HG03565 (cell line): Measurements from ENCODE around the gene UQCC5.
"Not testable (repeated sequence)": the region's sequence is repeated elsewhere in the genome, so short reads cannot be mapped to it uniquely, and the experiment has no call there.

Experiments
- ATAC-seq: cut with Tn5 transposase; IDR thresholded peaks from one replicate; pipeline ENCODE4 v1.9.1; 2021; ENCODE audit warnings: mild to moderate bottlenecking, moderate library complexity; ENCODE audit not compliant: unreplicated experiment

Gene UQCC5

DNA sequence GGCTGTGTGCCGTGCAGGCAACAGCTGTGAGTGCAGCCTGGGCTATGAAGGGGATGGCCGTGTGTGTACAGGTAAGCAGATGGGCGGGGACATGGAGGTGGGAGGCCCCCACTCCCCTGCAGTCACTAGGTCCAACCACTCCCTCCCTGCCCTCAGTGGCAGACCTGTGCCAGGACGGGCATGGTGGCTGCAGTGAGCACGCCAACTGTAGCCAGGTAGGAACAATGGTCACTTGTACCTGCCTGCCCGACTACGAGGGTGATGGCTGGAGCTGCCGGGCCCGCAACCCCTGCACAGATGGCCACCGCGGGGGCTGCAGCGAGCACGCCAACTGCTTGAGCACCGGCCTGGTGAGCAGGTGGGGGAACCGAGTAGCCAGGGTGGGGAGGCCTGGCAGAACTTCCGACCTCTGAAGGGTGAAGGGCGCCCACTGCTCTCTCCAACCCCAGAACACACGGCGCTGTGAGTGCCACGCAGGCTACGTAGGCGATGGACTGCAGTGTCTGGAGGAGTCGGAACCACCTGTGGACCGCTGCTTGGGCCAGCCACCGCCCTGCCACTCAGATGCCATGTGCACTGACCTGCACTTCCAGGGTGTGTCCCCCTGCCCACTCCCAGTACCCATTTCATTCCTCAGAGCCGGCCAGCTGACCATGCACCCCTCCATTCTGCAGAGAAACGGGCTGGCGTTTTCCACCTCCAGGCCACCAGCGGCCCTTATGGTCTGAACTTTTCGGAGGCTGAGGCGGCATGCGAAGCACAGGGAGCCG, 14.3 kb upstream of the UQCC5 start:
- no peak for ATAC-seq

GRCh38 chr3:52522651-52523251, 13.7 kb upstream of the UQCC5 start:
- ATAC-seq = no peak

- no peak for ATAC-seq
Measured at GRCh38 chr3:52523386-52524257, 12.8 kb upstream of the UQCC5 start.

- ATAC-seq = no peak
Measured at GRCh38 chr3:52524258-52524751, 12.1 kb upstream of the UQCC5 start.

GRCh38 chr3:52524752-52525679, 11.4 kb upstream of the UQCC5 start:
- ATAC-seq = no peak

GRCh38 chr3:52525680-52526561, 10.5 kb upstream of the UQCC5 start:
- no peak for ATAC-seq

DNA sequence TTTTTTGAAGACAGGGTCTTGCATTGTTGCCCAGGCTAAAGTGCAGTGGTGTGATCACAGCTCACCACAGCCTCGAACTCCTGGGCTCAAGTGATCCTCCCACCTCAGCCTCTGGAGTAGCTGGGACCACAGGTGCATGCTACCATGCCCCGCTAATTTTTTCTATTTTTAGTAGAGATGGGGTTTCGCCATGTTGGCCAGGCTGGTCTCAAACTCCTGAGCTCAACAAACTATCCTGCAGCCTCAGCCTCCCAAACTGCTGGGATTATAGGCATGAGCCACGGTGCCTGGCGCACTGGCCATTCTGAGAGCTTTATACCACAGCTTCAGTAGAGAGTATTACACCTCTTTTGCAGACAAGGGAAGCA, 9.8 kb upstream of the UQCC5 start:
- not testable (repeated sequence) for ATAC-seq

DNA sequence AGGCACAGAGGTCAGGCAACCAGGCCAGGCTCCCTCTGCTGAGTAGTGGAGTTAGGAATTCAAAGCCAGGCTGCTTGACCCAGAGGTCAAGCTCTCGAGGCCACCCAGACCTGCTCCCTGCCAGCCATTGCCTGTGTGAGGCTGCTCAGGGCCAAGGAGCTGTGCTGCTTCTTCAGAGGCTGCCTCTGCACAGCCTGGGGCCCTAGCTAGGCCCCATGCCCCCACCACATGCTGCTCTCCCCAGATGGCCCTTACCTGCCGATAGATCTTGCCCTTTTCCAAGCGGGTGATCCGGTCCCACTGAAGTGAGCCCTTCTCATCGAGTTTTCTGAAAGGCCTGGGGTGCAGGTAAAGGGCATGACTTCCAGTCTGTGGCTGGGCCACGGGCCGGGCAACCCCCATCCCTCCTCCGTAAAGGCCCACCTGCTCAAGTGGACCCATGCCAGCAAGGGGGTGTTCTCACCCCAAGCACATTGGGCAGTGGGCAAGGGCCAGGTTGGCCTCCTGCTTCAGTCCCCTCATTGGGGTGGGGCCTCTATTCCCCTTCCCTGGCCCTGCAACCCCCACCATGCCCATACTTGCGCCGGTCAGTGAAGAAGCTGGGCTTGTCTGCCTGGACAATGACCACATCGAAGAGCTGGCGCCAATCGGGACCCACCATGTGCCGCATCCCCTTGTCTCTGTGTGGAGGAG, 9.2 kb upstream of the UQCC5 start:
- ATAC-seq = no peak

DNA sequence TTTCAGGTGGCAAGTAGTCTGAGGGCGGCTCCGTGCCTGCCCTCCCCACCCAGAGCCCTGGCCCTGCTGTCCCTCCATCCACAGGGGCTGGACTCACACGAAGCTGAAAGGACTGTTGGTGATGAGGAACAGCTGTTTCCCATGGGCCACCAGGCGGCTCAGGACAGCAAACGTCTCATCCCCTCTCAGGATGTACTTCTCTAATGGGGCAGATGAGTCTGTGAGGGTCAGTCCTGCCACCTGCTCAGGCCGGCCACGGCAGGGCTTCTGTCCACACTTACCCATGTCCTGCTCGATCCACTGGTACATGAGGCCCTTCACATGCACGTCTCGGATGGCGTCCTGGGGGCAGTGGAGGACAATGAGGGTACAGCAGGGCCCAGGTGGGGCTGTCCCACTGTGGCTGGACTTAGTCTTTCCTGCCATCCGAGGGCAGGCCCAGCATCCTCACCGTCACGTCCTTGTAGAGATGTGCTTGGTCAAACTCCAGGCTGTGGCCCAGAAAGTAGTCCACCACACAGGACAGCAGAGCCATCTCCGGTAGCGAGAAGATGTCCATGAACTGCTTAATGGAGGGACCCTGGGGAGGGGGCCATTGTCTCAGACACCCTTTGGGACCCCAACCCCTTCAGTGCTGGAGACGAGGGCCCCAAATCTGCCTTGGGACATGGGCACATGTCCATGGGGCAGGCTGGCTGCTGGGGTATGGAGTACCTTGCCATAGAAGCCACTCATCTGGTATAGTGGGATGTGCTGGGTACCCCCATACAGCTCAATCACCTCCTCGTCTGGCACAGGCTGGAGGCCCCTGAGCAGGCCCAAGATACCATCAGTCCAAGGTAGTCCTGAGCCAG, 8.4 kb upstream of the UQCC5 start:
- ATAC-seq = no peak

DNA sequence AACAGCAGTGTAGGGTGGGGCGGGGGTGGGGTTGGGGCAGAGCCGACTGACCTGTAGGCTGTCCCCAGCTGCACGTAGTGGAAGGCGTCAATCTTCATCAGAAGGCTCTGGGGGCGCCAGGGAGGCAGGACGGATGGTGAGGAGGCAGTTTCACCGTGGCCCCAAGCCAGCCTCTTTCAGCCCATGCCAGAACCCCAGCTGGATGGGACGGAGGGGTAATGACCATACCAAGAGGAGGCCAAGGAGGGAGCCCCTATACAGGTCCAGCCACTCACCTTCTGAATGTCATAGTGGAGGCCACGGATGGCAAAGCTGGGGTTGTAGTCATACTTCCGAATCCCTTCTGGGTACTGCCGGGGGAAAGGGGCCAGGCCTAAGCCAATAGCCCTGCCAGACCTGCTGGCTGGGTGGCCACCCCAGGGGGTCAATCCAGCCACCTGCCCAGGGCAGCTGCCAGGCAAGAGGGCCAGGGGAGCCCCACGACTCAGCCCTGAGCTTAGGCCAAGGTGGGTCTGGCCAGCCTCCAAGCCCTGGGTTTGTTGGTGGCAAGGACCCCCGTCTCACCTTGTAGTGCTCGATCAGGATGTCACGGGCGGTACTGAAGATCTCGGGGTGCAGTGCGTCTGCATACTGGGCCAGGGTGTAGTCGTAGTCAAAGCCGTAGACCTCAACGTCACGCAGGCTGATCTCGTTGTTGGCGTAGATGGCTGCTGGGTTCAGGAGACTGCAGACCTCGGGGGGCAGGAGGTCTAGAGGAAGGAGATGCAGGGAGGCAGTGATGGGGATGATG, 7.6 kb upstream of the UQCC5 start:
- ATAC-seq = no peak

DNA sequence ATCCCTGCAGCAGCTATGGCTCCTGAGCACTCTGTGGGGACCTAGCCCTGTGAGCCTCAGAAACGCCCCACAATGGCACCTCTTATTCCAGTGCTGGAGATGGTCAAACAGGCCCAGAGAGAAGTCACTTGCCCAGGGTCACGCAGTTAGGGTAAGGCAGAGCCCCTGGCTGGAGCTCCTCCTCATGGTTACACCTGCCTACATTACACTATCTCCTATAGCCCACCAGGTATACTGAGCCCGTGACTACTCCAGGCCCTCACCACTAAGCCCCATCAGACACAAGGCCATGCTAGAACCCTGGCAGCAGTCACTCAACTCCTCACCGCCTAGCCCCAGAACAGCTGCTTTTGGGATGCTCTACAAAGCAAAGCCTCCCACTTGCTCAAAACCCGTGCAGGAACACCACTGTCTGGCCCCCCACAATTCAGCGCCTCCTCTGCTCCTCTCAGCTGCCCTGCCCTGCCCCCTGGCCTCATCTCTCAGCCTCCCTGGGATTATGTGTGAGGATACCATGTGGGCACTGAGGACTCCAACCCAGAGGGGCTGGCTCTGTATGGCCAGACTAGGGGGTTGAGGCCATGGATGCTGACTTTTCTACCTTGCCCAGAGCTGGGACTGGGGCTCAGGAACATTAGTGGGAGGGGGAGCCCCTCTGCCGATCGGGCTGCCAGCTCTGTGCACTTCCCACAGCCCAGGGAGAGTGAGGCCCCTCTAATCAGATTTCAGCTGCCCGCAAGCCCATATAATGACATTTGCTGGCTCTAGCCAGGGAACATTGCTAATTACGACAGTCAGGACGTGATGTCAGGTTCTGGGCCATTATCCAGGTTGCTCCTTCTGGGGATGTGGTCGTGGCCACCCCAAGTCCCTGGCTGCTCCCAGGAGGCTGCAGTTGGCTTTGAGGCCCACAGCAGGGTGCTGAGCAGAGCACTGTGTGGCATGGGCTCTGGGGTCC, 6.8 kb upstream of the UQCC5 start:
- no peak for ATAC-seq

DNA sequence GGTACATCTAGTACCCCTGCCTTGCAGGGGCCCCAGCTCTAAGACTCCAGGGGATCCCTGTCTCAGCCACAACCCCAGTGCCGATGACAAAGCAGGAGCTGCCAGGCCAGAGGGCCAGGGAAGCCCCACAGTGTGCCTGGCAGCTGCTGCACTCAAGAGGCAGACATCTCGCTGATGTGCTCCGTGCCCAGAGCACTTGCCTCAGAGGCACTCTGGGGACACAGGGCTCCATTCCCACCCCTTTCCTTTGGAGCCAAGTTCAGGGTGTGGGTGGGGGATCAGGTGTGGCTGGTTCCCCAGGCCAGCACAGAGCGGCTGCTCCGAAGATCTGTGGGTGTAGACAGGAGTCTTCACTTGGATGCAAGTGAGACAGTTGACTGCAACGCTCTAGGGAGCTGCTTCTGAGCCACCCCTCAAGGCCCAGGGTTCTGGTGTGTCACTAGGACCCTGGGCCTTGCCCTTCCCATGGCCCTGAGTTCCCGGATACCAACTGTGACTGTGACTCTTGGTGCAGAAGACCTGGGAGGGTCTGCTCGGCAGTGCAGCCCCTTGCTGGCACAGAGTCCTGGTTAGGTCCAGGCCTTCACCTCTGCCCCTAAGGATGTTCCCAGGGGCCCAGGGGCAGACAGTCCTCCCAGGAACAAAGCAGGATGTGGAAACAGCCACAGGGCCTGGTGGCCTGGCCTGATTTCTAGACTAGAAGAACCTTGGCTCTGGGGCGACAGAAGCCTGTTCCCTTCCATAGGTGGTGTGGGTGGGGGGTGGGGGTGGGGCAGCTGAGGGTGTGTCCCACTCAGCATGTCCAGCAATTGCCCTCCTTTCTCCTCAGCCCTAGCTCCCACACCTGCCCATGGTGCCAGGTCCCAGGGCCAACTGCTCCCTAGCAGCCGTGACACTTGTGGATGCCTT, 5.2 kb upstream of the UQCC5 start:
- no peak for ATAC-seq

GRCh38 chr3:52531860-52532516, 4.4 kb upstream of the UQCC5 start:
- no peak for ATAC-seq

DNA sequence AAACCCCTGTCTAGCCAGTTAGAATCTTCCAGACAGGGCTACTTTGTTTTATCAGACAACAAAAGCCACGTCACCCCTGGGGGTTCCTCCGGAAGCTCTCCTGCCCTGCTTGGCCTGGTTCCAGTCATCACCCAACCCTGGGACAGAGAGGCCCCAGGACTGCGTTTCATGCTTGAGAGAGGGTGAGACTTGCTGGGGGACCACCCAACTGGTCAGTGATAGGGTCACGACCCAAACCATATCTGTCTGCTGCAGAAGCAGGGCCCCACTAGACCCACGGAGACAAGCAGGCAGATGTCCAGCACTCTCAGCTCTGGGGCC, 3.9 kb upstream of the UQCC5 start:
- ATAC-seq = no peak
